HepG2 (cell line): ENCODE data around the gene FAM13B. TPM values are rescaled to one million over a fixed set of nuclear protein-coding genes. Genes with fewer than 3 reads are reported as not detected.
"Not testable (repeated sequence)": the region's sequence is repeated elsewhere in the genome, so short reads cannot be mapped to it uniquely, and the experiment has no call there.

Experiments
- ATAC-seq: fragments of 200-7000 bp; cut with Tn5 transposase; 3 replicates; pipeline ENCODE4 v1.9.1; 2020; ENCODE audit warnings: mild to moderate bottlenecking, moderate library complexity
- BruUV-seq: library from RNA; stranded (reverse); fragments of 400-500 nt; replicated peaks from 2 replicates; lab custom pipeline; 2021; lab: Mats Ljungman, UMichigan
- CTCF ChIA-PET: fragments of 300-600 bp; formaldehyde crosslinking; extraction: SDS; loops from one replicate; lab custom pipeline; 2021; ENCODE audit warnings: low total read pairs, inconsistent platforms, low intra/inter-chr PET ratio; lab: Yijun Ruan, JAX
- POLR2A ChIA-PET: fragments of 350-600 bp; sonication (Branson Sonifier 250); formaldehyde crosslinking; loops from one replicate; lab custom pipeline; 2020; ENCODE audit warnings: antibody characterized with exemption, inconsistent platforms; lab: Yijun Ruan, JAX
- DNase-seq: peaks from one replicate; pipeline ENCODE4 v3.0.0-alpha.2; 2015; ENCODE audit warnings: low spot score
- FAIRE-seq: peaks from 3 replicates; lab custom pipeline; 2011; peaks lifted over from hg19 to GRCh38; lab: Jason Lieb, UNC
- H2AFZ ChIP-seq: one replicate; pipeline ENCODE4 v1.6.1; 2011; ENCODE audit warnings: low read length, inconsistent platforms
- H3K27ac ChIP-seq: fragments of 300-600 bp; 3 replicates; pipeline ENCODE4 v1.8.0; 2011; ENCODE audit warnings: mixed run types, mild to moderate bottlenecking, mixed read lengths, low read length, inconsistent platforms; ENCODE audit not compliant: insufficient read depth; ENCODE audit errors: extremely low read length
- H3K27me3 ChIP-seq, 2 experiments: fragments of 200-600 bp in 1 of 2; 2 replicates in 1 of 2; 3 replicates in 1 of 2; pipeline versions ENCODE4 v1.6.0 to v1.8.0; 2011; ENCODE audit warnings: low read length in 2 of 2, mild to moderate bottlenecking in 2 of 2, moderate library complexity in 2 of 2, inconsistent platforms in 1 of 2; ENCODE audit not compliant: insufficient read depth in 2 of 2, control insufficient read depth in 1 of 2
- H3K36me3 ChIP-seq, 2 experiments: fragments of 200-600 bp in 1 of 2; replicated peaks in 1 of 2; 2 replicates in 1 of 2; 3 replicates in 1 of 2; pipeline versions ENCODE4 v1.5.1 to v1.8.0; 2011; ENCODE audit warnings: low read length in 2 of 2, inconsistent platforms in 1 of 2; ENCODE audit not compliant: insufficient read depth in 2 of 2, control insufficient read depth in 1 of 2
- H3K4me1 ChIP-seq: 2 replicates; pipeline ENCODE4 v1.5.1; 2012; ENCODE audit warnings: low read length, inconsistent platforms; ENCODE audit not compliant: insufficient read depth
- H3K4me2 ChIP-seq: 2 replicates; pipeline ENCODE4 v1.6.0; 2011; ENCODE audit warnings: low read depth, low read length, inconsistent platforms
- H3K4me3 ChIP-seq, 3 experiments: fragments of 200-600 bp in 1 of 3; sonication (generic), shearing (Covaris generic) in 1 of 3; replicated peaks in 1 of 3; 2 replicates each; pipeline ENCODE4 v1.5.1; 2011 to 2016; ENCODE audit warnings: low read length in 3 of 3, inconsistent platforms in 2 of 3, low read depth in 2 of 3, mild to moderate bottlenecking in 2 of 3, control low read depth in 1 of 3, mixed read lengths in 1 of 3; ENCODE audit not compliant: insufficient read depth in 1 of 3
- H3K79me2 ChIP-seq: one replicate; pipeline ENCODE4 v1.6.1; 2011; ENCODE audit warnings: low read length, inconsistent platforms; ENCODE audit not compliant: insufficient read depth
- H3K9ac ChIP-seq: 2 replicates; pipeline ENCODE4 v1.6.0; 2011; ENCODE audit warnings: mild to moderate bottlenecking, low read depth, low read length, inconsistent platforms; ENCODE audit not compliant: insufficient read depth
- H3K9me3 ChIP-seq: 2 replicates; pipeline ENCODE4 v1.5.1; 2012; ENCODE audit warnings: mild to moderate bottlenecking, low read length
- H4K20me1 ChIP-seq: 2 replicates; pipeline ENCODE4 v1.6.0; 2011; ENCODE audit warnings: inconsistent platforms, mild to moderate bottlenecking, low read length, moderate library complexity; ENCODE audit not compliant: insufficient read depth
- CC2D1A ChIP-seq: sonication (generic); formaldehyde crosslinking; IDR thresholded peaks from 2 replicates; pipeline ENCODE4 v1.8.1; 2023; ENCODE audit warnings: mild to moderate bottlenecking, missing genetic modification reagents
- DBP ChIP-seq: sonication (generic); formaldehyde crosslinking; IDR thresholded peaks from 2 replicates; pipeline ENCODE4 v1.4.0; 2020; ENCODE audit warnings: missing genetic modification reagents; ENCODE audit errors: not compliant biosample characterization
- ETV5 ChIP-seq: IDR thresholded peaks from 2 replicates; pipeline ENCODE4 v1.6.1; 2018; ENCODE audit warnings: missing biosample characterization, missing genetic modification reagents, inconsistent platforms, borderline replicate concordance
- MAFF ChIP-seq: IDR thresholded peaks from 2 replicates; pipeline ENCODE4 v1.6.1; 2011; ENCODE audit warnings: low read depth, low read length, improper control_type of control experiment
- MAFK ChIP-seq, 2 experiments: IDR thresholded peaks in 1 of 2; conservative IDR thresholded peaks in 1 of 2; 2 replicates each; pipeline ENCODE4 v1.6.1; 2011; ENCODE audit warnings: improper control_type of control experiment in 2 of 2, low read length in 2 of 2
- MLX ChIP-seq: IDR thresholded peaks from 2 replicates; pipeline ENCODE4 v1.6.1; 2016
- ZNF121 ChIP-seq: sonication (generic); formaldehyde crosslinking; IDR thresholded peaks from 2 replicates; pipeline ENCODE4 v1.5.0; 2020; ENCODE audit warnings: mild to moderate bottlenecking, missing genetic modification reagents
- ZNF510 ChIP-seq: sonication (generic); formaldehyde crosslinking; IDR thresholded peaks from 2 replicates; pipeline ENCODE4 v1.4.0; 2020; ENCODE audit warnings: low read depth, mild to moderate bottlenecking, missing genetic modification reagents
- ZNF670 ChIP-seq: sonication (generic); formaldehyde crosslinking; IDR thresholded peaks from 2 replicates; pipeline ENCODE4 v1.8.0; 2022; ENCODE audit warnings: mild to moderate bottlenecking, missing genetic modification reagents, borderline replicate concordance
- WGBS: methylation state at CpG from one replicate; pipeline ENCODE4 v1.1.6; 2017; ENCODE audit warnings: low lambda C conversion rate; 5-methylcytosine and 5-hydroxymethylcytosine counted together
- in situ Hi-C: cut with HindIII; loops from 2 replicates; pipeline ENCODE4 v1.10.0; 2017; ENCODE audit warnings: low pct_unique_long_range_greater_than_20kb; ENCODE audit not compliant: extremely low pct_ligation_motif_present
- intact Hi-C: fragments of 100-400 bp; cut with micrococcal nuclease; formaldehyde crosslinking; loops from one replicate; pipeline ENCODE4 v1.10.0; 2022; ENCODE audit not compliant: unreplicated experiment
- polyA plus RNA-seq, 8 experiments: library from polyadenylated mRNA; depleted of rRNA in 3 of 8; stranded (reverse) in 7 of 8; unstranded in 1 of 8; fragments of >200 nt; fragmentation: Illumina TruSeq in 4 of 8; extraction: Trizol in 4 of 8; gene quantifications; 2 replicates each; pipeline versions ENCODE4 v1.2.1 to v1.2.3, GENCODE V29; 2011 to 2016; ENCODE audit warnings: low read depth in 4 of 8, missing spikeins in 1 of 8, mixed read lengths in 1 of 8; ENCODE audit not compliant: insufficient read depth in 1 of 8
- total RNA-seq, 5 experiments: library from RNA; depleted of rRNA; stranded (reverse); fragments of >200 nt; fragmentation: Illumina TruSeq; extraction: Trizol; gene quantifications; 2 replicates each; pipeline ENCODE4 v1.2.3, GENCODE V29; 2016; ENCODE audit warnings: low read depth in 1 of 5

FAM13B gene
- total and polyA plus RNA-seq, 2 of the 13 experiments (the other 11 are each of a cell fraction or from before 2014, with no cell fraction given) = 6.9 to 11.5 TPM

GRCh38 chr5:138053554-138053953, 20.7 kb upstream of the FAM13B start (continued):
- TF ChIP-seq ETV5 (CRISPR knock-in tag) (no peak), ZNF510 (no peak), ZNF670 (no peak), DBP (CRISPR knock-in tag) (no peak), MAFK (conservative IDR thresholded peaks at IDR 0.05 in 1 of 2, IDR thresholded peaks at IDR 0.05 in 1 of 2; ENCODE audit: low read length in 2 of 2) (peak; percentile 85 to 90), CC2D1A (CRISPR knock-in tag) (no peak), ZNF121 (CRISPR knock-in tag) (0 out of 2 replicates have a peak, but pooled peaks have one; percentile 19), MAFF (peak; percentile 82), MLX (CRISPR knock-in tag) (no peak)

GRCh38 chr5:138052718-138053117, 19.8 kb upstream of the FAM13B start:
- intact Hi-C loops, in situ Hi-C loops, H3K36me3 ChIP-seq, H3K27ac ChIP-seq, ATAC-seq, H3K9me3 ChIP-seq, BruUV-seq, H3K9ac ChIP-seq, CTCF ChIA-PET, H2AFZ ChIP-seq, H3K4me3 ChIP-seq, DNase-seq, POLR2A ChIA-PET, H3K79me2 ChIP-seq, H4K20me1 ChIP-seq, FAIRE-seq, H3K4me2 ChIP-seq, H3K27me3 ChIP-seq: not testable (repeated sequence)
- WGBS = 38% methylated on average over 1 of the region's 1 CpG
- peak; percentile 69 for TF ChIP-seq ZNF121 (CRISPR knock-in tag)
- peaks cover 24% of the 10 kb centered on the region for H3K4me1 ChIP-seq
